ENCODE results near the gene ADAMTS3. TPM values are rescaled to one million over a fixed set of nuclear protein-coding genes. Genes with fewer than 3 reads are reported as not detected.

Gene ADAMTS3
- total RNA-seq, 1 donor from 2014 or later = 11.0 TPM

DNA sequence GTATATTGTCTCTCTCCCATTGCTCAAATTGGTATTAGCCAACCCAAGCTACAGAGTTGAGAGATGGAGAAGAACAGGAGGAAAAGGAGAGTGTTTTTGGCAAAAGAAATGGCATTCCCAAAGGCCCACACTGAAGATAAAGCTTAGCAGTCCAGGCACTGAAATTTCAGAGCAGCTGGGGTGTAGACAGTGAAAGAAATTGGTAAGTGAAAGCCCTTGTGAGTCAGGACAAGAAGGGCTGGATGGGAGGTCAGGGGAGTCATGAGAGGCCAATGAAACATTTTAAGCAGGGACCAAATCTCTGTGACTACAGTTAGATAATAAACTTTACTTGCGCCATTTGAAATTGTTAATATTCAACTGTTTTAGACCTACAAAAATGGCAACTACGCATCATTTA is 177.7 kb downstream of the ADAMTS3 start:
- Mint-ChIP-seq H3K9me3 (no peaks in the 10 kb centered on the region), H3K27me3 (ENCODE audit: low read depth) (no peaks in the 10 kb centered on the region), H3K4me3 (no peak overlapping the region), H3K36me3 (no peaks in the 10 kb centered on the region), H3K4me1 (peaks cover 13% of the 10 kb centered on the region), H3K27ac (no peak overlapping the region)
- TF ChIP-seq, protein P1, sequence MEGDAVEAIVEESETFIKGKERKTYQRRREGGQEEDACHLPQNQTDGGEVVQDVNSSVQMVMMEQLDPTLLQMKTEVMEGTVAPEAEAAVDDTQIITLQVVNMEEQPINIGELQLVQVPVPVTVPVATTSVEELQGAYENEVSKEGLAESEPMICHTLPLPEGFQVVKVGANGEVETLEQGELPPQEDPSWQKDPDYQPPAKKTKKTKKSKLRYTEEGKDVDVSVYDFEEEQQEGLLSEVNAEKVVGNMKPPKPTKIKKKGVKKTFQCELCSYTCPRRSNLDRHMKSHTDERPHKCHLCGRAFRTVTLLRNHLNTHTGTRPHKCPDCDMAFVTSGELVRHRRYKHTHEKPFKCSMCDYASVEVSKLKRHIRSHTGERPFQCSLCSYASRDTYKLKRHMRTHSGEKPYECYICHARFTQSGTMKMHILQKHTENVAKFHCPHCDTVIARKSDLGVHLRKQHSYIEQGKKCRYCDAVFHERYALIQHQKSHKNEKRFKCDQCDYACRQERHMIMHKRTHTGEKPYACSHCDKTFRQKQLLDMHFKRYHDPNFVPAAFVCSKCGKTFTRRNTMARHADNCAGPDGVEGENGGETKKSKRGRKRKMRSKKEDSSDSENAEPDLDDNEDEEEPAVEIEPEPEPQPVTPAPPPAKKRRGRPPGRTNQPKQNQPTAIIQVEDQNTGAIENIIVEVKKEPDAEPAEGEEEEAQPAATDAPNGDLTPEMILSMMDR (IDR thresholded peaks at IDR 0.05; ENCODE audit: unreplicated experiment) = no peak
- DNase-seq (ENCODE audit: low spot score in 2 of 2, unreplicated experiment in 2 of 2) = no peak

DNA sequence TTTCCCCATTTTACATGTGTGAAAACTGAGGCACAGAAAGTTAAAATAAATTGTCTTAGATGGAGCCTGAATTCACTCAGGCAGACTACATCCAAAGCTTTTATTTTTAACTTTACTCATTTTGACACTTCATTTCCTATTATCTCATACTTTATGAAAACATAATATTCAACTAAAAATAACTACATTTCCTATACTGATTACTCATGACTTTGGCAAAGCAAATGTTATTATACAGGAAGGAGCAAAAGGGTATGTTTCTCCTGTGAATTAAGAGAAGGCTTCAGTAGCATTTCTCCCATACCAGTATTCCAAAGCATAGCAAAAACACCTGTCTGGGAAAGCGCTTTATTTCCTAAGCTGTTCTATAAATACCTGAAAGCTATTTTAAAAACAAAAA is 178.6 kb downstream of the ADAMTS3 start:
- no peak overlapping the region for H3K4me3 Mint-ChIP-seq
- no peak overlapping the region for H3K27ac Mint-ChIP-seq
- no peaks in the 10 kb centered on the region for H3K9me3 Mint-ChIP-seq
- peaks cover 13% of the 10 kb centered on the region for H3K4me1 Mint-ChIP-seq
- no peaks in the 10 kb centered on the region for H3K27me3 Mint-ChIP-seq (ENCODE audit: low read depth)
- no peaks in the 10 kb centered on the region for H3K36me3 Mint-ChIP-seq
- DNase-seq (ENCODE audit: low spot score in 2 of 2, unreplicated experiment in 2 of 2) = no peak
- TF ChIP-seq, protein P1 (IDR thresholded peaks at IDR 0.05; ENCODE audit: unreplicated experiment) = no peak

DNA sequence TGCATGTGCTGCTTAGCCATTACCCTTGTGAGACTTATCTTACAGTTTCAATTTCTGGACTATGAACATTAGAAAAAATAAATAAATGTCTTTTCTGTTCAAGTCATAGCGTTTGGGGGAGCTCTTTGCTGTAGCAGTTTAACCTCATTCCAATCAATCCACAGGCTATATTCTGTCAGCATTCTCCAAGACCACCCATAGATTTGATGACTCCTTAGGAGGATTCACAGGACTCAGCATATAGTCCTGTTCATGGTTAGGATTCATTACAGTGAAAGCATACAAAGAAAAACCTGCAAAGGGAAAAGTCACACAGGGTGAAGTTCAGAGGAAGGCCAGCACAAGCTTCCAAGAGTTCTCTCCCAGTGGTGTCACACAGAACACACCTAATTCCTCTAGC is 180.5 kb downstream of the ADAMTS3 start:
- H3K4me3 Mint-ChIP-seq = no peak overlapping the region
- DNase-seq (ENCODE audit: low spot score in 2 of 2, unreplicated experiment in 2 of 2) = no peak
- TF ChIP-seq, protein P1 (IDR thresholded peaks at IDR 0.05; ENCODE audit: unreplicated experiment) = no peak
- H3K36me3 Mint-ChIP-seq = no peaks in the 10 kb centered on the region
- no peaks in the 10 kb centered on the region for H3K27me3 Mint-ChIP-seq (ENCODE audit: low read depth)
- no peak overlapping the region for H3K27ac Mint-ChIP-seq
- no peaks in the 10 kb centered on the region for H3K9me3 Mint-ChIP-seq
- peaks cover 9% of the 10 kb centered on the region for H3K4me1 Mint-ChIP-seq

DNA sequence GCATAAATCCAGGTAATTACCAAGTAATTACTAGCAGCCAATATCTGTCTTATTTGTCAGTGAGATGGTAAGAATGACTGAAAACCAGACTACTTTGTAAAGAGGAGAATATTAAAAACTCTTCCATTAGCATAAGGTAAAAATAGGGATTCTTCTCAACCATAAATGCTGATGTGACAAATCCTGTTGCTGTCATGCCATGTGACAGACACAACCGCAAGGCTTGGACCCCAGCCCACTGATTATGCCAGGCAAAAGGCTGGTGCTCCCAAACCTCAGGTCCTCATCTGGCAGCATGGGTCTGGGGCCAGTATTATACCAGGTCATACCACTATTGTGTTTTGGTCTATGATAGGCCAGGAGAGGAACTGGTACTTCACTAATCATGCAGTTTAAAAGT is 181.1 kb downstream of the ADAMTS3 start:
- H3K4me1 Mint-ChIP-seq = peaks cover 9% of the 10 kb centered on the region
- no peak overlapping the region for H3K4me3 Mint-ChIP-seq
- no peaks in the 10 kb centered on the region for H3K9me3 Mint-ChIP-seq
- H3K27ac Mint-ChIP-seq = no peak overlapping the region
- H3K36me3 Mint-ChIP-seq = no peaks in the 10 kb centered on the region
- TF ChIP-seq, protein P1 (IDR thresholded peaks at IDR 0.05; ENCODE audit: unreplicated experiment) = no peak
- no peaks in the 10 kb centered on the region for H3K27me3 Mint-ChIP-seq (ENCODE audit: low read depth)
- no peak for DNase-seq (ENCODE audit: low spot score in 2 of 2, unreplicated experiment in 2 of 2)

DNA sequence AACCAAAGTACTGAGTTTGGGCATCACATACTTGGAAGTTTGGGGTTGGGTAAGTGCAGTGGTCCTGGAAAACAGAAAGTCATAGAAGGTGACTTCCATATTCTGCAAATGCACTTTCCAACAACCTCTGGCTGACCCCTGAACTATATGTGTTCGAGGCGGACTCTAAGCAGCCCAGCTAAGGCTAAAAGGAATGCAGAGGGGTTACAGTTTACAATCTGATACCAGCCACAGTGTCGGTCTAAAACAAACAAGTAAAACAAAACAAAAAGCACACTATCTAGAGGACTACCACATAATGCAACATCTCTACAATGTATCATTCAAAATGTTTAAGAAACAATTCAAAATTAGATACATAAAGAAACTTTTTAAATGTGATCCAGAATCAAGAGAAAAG is 185.6 kb downstream of the ADAMTS3 start:
- Mint-ChIP-seq H3K4me1 (peaks cover 6% of the 10 kb centered on the region), H3K27ac (no peak overlapping the region), H3K27me3 (ENCODE audit: low read depth) (no peaks in the 10 kb centered on the region), H3K4me3 (no peak overlapping the region), H3K9me3 (no peaks in the 10 kb centered on the region), H3K36me3 (no peaks in the 10 kb centered on the region)
- TF ChIP-seq, protein P1 (IDR thresholded peaks at IDR 0.05; ENCODE audit: unreplicated experiment) = no peak
- no peak for DNase-seq (ENCODE audit: low spot score in 2 of 2, unreplicated experiment in 2 of 2)

DNA sequence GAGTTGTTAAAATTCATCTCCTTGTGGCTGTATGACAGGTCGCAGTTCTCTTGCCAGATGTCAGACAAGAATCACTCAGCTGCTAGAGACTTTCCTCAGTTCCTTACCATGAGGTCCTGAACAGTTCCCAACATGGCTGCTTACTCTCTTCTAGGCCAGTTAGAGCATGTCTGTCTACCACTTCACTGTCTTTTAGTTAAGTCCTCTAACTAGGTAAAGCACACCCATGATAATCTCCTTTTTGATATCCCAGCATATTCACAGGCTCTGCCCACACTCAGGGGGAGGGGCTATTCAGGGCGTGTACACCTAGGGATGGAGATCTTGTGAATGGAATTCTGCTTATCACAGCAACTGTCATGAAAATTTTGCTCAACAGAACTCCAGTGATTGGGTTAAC is 190.1 kb downstream of the ADAMTS3 start:
- no peak overlapping the region for H3K4me3 Mint-ChIP-seq
- no peaks in the 10 kb centered on the region for H3K36me3 Mint-ChIP-seq
- no peaks in the 10 kb centered on the region for H3K4me1 Mint-ChIP-seq
- DNase-seq (ENCODE audit: low spot score in 2 of 2, unreplicated experiment in 2 of 2) = no peak
- H3K27ac Mint-ChIP-seq = no peak overlapping the region
- H3K27me3 Mint-ChIP-seq (ENCODE audit: low read depth) = no peaks in the 10 kb centered on the region
- TF ChIP-seq, protein P1 (IDR thresholded peaks at IDR 0.05; ENCODE audit: unreplicated experiment) = no peak
- H3K9me3 Mint-ChIP-seq = no peaks in the 10 kb centered on the region
